Right ventricle myocardium inferior (tissue), 1 donor: Measurements from ENCODE around the gene CTNNA1. TPM values are rescaled to one million over a fixed set of nuclear protein-coding genes. Genes with fewer than 3 reads are reported as not detected.

Experiments used
- ATAC-seq: fragments of 200-7000 bp; cut with Tn5 transposase; one replicate; pipeline ENCODE4 v1.9.1; 2020; ENCODE audit warnings: mild to moderate bottlenecking, moderate library complexity
- DNase-seq: peaks from one replicate; pipeline ENCODE4 v3.0.0; 2021; ENCODE audit errors: missing footprints
- intact Hi-C: fragments of 100-400 bp; cut with DNase I; formaldehyde crosslinking; loops from one replicate; pipeline ENCODE4 v1.11.0; 2022
- total RNA-seq: library from RNA; stranded (reverse); fragmentation: NEBNext Ultra II Directional; extraction: Animal tissue kit (Norgen Biotek cat#: 25700); gene quantifications from one replicate; pipeline ENCODE4 v1.2.1, GENCODE V29; 2021
- donor health status: DM: no; HTN: yes; CAD: no; lungs with severe emphysema.

Gene CTNNA1
- total RNA-seq, 1 donor from 2014 or later, result 322 TPM

GRCh38 chr5:138949223-138949574, 196.0 kb downstream of the CTNNA1 start:
- ATAC-seq (no peak), DNase-seq (no peak)
- intact Hi-C loops, result no loop called here

- ATAC-seq, result no peak
- DNase-seq, result no peak
- intact Hi-C loops, result no loop called here
Observed at GRCh38 chr5:138949988-138950387, 196.8 kb downstream of the CTNNA1 start.

- no peak for DNase-seq
- ATAC-seq, result no peak
- intact Hi-C loops, result no loop called here
Observed at GRCh38 chr5:138950421-138951031, 197.3 kb downstream of the CTNNA1 start.

- ATAC-seq (no peak), DNase-seq (no peak)
- intact Hi-C loops, result no loop called here
Observed at GRCh38 chr5:138951091-138951985, 198.1 kb downstream of the CTNNA1 start.

GRCh38 chr5:138951986-138952735, 198.9 kb downstream of the CTNNA1 start:
- intact Hi-C loops, result loop anchor here (2.0 kb wide), 1 partner anchor 23 kb away; no protein-coding TSS in a partner anchor
- DNase-seq (no peak), ATAC-seq (no peak)

- DNase-seq (no peak), ATAC-seq (peak; percentile 1)
- intact Hi-C loops, result loop anchor here (1.0 to 2.0 kb wide), 2 partner anchors 21 to 24 kb away; no protein-coding TSS in a partner anchor
Observed at GRCh38 chr5:138952962-138953361, 199.7 kb downstream of the CTNNA1 start.

GRCh38 chr5:138953387-138954256, 200.4 kb downstream of the CTNNA1 start:
- intact Hi-C loops, result loop anchor here (1.0 to 2.0 kb wide), 2 partner anchors 21 to 25 kb away; no protein-coding TSS in a partner anchor
- peak; percentile 94 for ATAC-seq

GRCh38 chr5:138954257-138955012, 201.2 kb downstream of the CTNNA1 start:
- peak; percentile 8 for ATAC-seq
- DNase-seq, result no peak
- intact Hi-C loops, result no loop called here

More at GRCh38 chr5:138953387-138954256, 200.4 kb downstream of the CTNNA1 start:
- peak; percentile 92 for DNase-seq

- DNase-seq (no peak), ATAC-seq (no peak)
- intact Hi-C loops, result no loop called here
Observed at GRCh38 chr5:138955013-138955660, 201.9 kb downstream of the CTNNA1 start.

- no peak for DNase-seq
- intact Hi-C loops, result no loop called here
- no peak for ATAC-seq
Observed at GRCh38 chr5:138955671-138956295, 202.6 kb downstream of the CTNNA1 start.

- DNase-seq (no peak), ATAC-seq (no peak)
- intact Hi-C loops, result no loop called here
Observed at GRCh38 chr5:138956801-138957200, 203.6 kb downstream of the CTNNA1 start.

GRCh38 chr5:138960145-138960692, 207.0 kb downstream of the CTNNA1 start:
- no peak for ATAC-seq
- intact Hi-C loops, result no loop called here
- DNase-seq, result no peak

- ATAC-seq (no peak), DNase-seq (no peak)
- intact Hi-C loops, result no loop called here
Observed at GRCh38 chr5:138961221-138961620, 208.0 kb downstream of the CTNNA1 start.

- intact Hi-C loops, result no loop called here
- DNase-seq (no peak), ATAC-seq (no peak)
Observed at GRCh38 chr5:138961729-138962128, 208.5 kb downstream of the CTNNA1 start.

- intact Hi-C loops, result no loop called here
- ATAC-seq (no peak), DNase-seq (no peak)
Observed at GRCh38 chr5:138962614-138963370, 209.6 kb downstream of the CTNNA1 start.
